RWPE2 (cell line): ENCODE data around the gene POLR1G.

Source experiments
- ATAC-seq: fragments of 200-7000 bp; cut with Tn5 transposase; 3 replicates; pipeline ENCODE4 v1.9.1; 2021; ENCODE audit warnings: low read depth
- DNase-seq: peaks from one replicate; pipeline ENCODE4 v3.0.0-alpha.2; 2020; ENCODE audit warnings: low spot score
- H3K27ac ChIP-seq: fragments of 450-650 bp; 2 replicates; pipeline ENCODE4 v1.5.1; 2017; ENCODE audit warnings: mild to moderate bottlenecking; ENCODE audit not compliant: poor library complexity, severe bottlenecking
- H3K27me3 ChIP-seq: fragments of 250-450 bp; sonication (Bioruptor Pico); 2 replicates; pipeline ENCODE4 v1.5.1; 2021; ENCODE audit warnings: mild to moderate bottlenecking, moderate library complexity; ENCODE audit not compliant: insufficient read depth, poor library complexity, severe bottlenecking
- H3K36me3 ChIP-seq: fragments of 250-450 bp; sonication (Bioruptor Pico); 2 replicates; pipeline ENCODE4 v1.5.1; 2020; ENCODE audit warnings: low read depth, mild to moderate bottlenecking, moderate library complexity
- H3K4me1 ChIP-seq: fragments of 250-450 bp; sonication (Bioruptor Pico); 2 replicates; pipeline ENCODE4 v1.5.1; 2021; ENCODE audit warnings: mild to moderate bottlenecking, moderate library complexity; ENCODE audit not compliant: insufficient read depth, poor library complexity, severe bottlenecking
- H3K4me3 ChIP-seq: fragments of 250-450 bp; sonication (Bioruptor Pico); 2 replicates; pipeline ENCODE4 v1.5.1; 2021; ENCODE audit warnings: mild to moderate bottlenecking, moderate library complexity; ENCODE audit not compliant: severe bottlenecking
- H3K9me3 ChIP-seq: fragments of 250-450 bp; sonication (Bioruptor Pico); 2 replicates; pipeline ENCODE4 v1.5.1; 2021; ENCODE audit warnings: mild to moderate bottlenecking, moderate library complexity; ENCODE audit not compliant: severe bottlenecking
- CTCF ChIP-seq: fragments of 450-650 bp; IDR thresholded peaks from one replicate; pipeline ENCODE4 v1.5.1; 2017; ENCODE audit warnings: mild to moderate bottlenecking, moderate library complexity; ENCODE audit not compliant: poor library complexity, severe bottlenecking

Gene POLR1G

DNA sequence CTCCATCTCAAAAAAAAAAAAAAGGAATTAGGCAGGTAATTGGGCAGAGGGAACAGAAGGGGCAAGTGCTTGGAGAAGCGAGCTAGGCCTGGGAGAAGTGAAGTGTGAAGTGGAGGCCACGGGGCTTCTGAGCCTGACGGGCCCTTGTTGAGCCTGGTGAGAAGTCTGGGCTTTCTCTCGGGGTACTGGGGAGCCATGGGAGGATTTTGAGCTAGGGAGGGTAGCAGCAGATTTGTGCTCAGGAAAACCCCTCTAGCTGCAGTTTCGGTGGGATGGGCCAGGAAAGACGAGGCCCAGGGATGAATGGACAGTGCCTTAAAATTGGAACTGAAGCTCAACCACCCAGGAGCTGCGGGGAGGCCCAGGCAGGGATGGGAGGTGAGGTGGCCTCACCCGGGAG lies 8.0 kb downstream of the POLR1G start:
- H3K36me3 ChIP-seq = peaks cover 85% of the 10 kb centered on the region
- DNase-seq = no peak
- no peaks in the 10 kb centered on the region for H3K27me3 ChIP-seq
- no peaks in the 10 kb centered on the region for H3K9me3 ChIP-seq
- H3K4me1 ChIP-seq = no peaks in the 10 kb centered on the region
- no peak for ATAC-seq
- no peak for TF ChIP-seq CTCF
- H3K4me3 ChIP-seq = no peak overlapping the region
- no peak overlapping the region for H3K27ac ChIP-seq

DNA sequence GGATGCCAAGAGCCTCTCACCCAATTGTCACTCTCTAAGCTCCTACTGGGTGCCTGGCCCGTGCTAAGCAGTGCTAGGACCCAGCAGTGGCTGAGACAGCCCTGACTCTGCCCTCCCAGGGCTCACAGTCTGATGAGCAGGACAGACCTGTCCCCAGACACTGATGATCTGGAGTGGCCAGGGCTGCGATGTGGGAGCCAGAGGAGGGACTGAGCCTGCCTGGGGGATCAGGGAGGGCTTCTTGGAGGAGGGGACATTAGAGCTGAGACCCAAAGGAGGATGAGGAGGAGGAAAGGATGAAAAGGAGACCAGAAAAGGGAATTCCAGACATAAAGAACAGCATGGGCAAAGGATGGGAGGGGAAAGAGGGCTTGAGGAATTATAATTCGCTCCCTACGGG lies 10.7 kb downstream of the POLR1G start:
- Histone ChIP-seq H3K27me3 (no peaks in the 10 kb centered on the region), H3K4me3 (no peak overlapping the region), H3K4me1 (peaks cover 5% of the 10 kb centered on the region), H3K36me3 (peaks cover 85% of the 10 kb centered on the region), H3K9me3 (no peaks in the 10 kb centered on the region), H3K27ac (peak overlapping the region; percentile 32)
- TF ChIP-seq CTCF = no peak
- no peak for ATAC-seq
- no peak for DNase-seq

DNA sequence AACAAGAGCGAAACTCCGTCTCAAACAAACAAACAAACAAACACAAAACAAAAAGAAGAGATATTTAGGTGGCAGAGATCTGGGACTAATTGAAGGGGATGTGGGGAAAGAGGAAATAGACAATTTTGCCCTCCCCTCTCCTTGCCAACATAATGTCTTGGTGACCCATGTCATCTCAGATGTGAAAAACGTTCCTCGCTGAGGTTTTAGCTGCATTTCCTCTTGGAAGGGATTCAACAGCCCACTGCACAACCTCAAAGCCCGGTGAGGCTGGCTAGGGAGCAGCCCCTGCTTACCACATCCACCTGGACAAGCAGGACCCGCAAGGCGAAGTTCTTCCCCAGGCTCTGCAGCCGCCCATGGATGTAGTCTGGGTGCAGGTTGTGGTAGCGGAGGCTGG lies 12.4 kb downstream of the POLR1G start:
- DNase-seq = no peak
- H3K4me1 ChIP-seq = peaks cover 5% of the 10 kb centered on the region
- TF ChIP-seq CTCF = no peak
- ATAC-seq = no peak
- no peak overlapping the region for H3K27ac ChIP-seq
- no peaks in the 10 kb centered on the region for H3K9me3 ChIP-seq
- peaks cover 71% of the 10 kb centered on the region for H3K36me3 ChIP-seq
- H3K27me3 ChIP-seq = no peaks in the 10 kb centered on the region
- H3K4me3 ChIP-seq = no peak overlapping the region

DNA sequence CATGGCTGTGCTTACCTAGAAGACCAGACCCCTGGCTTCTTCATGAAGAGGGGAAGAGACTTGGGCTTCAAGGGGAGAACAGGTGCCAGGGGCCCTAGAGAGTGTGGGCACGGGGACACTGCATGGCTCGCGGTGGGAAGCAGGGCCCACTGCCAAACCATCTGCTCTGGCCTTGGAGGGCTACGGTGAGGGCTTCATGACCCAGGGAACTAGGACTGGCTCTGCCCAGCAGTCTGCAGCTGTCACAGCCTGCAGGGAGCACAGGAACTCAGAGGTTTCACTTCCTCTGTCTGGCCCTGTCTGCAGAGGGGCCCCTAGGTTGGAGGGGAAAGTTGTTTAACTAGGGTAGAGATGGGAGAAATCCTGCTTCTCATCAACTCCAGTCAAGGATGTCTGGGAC lies 13.0 kb downstream of the POLR1G start:
- Histone ChIP-seq H3K4me1 (peaks cover 5% of the 10 kb centered on the region), H3K4me3 (no peak overlapping the region), H3K27me3 (no peaks in the 10 kb centered on the region), H3K27ac (peak overlapping the region; percentile 100), H3K36me3 (peaks cover 65% of the 10 kb centered on the region), H3K9me3 (no peaks in the 10 kb centered on the region)
- ATAC-seq (no peak), DNase-seq (no peak)
- TF ChIP-seq CTCF = no peak

GRCh38 chr19:45419895-45420294 lies 13.5 kb downstream of the POLR1G start:
- Histone ChIP-seq H3K27ac (peak overlapping the region; percentile 100), H3K4me1 (peaks cover 5% of the 10 kb centered on the region), H3K4me3 (no peak overlapping the region), H3K9me3 (no peaks in the 10 kb centered on the region), H3K36me3 (peaks cover 60% of the 10 kb centered on the region), H3K27me3 (no peaks in the 10 kb centered on the region)
- DNase-seq (no peak), ATAC-seq (no peak)
- TF ChIP-seq CTCF = no peak
